T-cell (primary cell): Measurements from ENCODE around the gene KRT6B. TPM values are rescaled to one million over a fixed set of nuclear protein-coding genes. Genes with fewer than 3 reads are reported as not detected.

ENCODE experiments used
- ATAC-seq, 4 experiments: fragments of 200-7000 bp in 3 of 4; fragments of 150-1000 bp in 1 of 4; cut with Tn5 transposase; replicated peaks in 1 of 4; 1 replicate in 3 of 4; 2 replicates in 1 of 4; pipeline ENCODE4 v1.10.0; 2021; ENCODE audit warnings: moderate library complexity in 3 of 4, mild to moderate bottlenecking in 2 of 4, moderate number of reproducible peaks in 1 of 4
- CTCF ChIA-PET, 2 donors: fragments of 300-600 bp; sonication (Branson Sonifier 250); formaldehyde crosslinking; loops; one replicate each; lab custom pipeline; 2022; ENCODE audit warnings: antibody characterized with exemption in 2 of 2; lab: Charles Lee
- POLR2A ChIA-PET, 2 donors: fragments of 300-600 bp; sonication (Branson Sonifier 250); formaldehyde crosslinking; loops; one replicate each; lab custom pipeline; 2022; ENCODE audit warnings: antibody characterized with exemption in 2 of 2; lab: Charles Lee
- DNase-seq, 35 experiments: peaks; one replicate each; pipeline versions ENCODE4 v3.0.0 to v3.0.0-alpha.2; 2013 to 2023
- H3K27ac ChIP-seq: one replicate; pipeline ENCODE4 v1.5.1; 2013; ENCODE audit warnings: low read length
- H3K27me3 ChIP-seq, 2 experiments: replicated peaks in 1 of 2; 1 replicate in 1 of 2; 2 replicates in 1 of 2; pipeline versions ENCODE4 v1.6.1 to v1.7.0; 2013; ENCODE audit warnings: low read length in 1 of 2, mixed read lengths in 1 of 2; ENCODE audit not compliant: control insufficient read depth in 2 of 2, insufficient read depth in 2 of 2; ENCODE audit errors: extremely low read depth in 1 of 2
- H3K36me3 ChIP-seq, 2 donors: 1 replicate in 1 of 2; 2 replicates in 1 of 2; pipeline versions ENCODE4 v1.6.1 to v1.7.0; 2013; ENCODE audit warnings: low read length in 1 of 2; ENCODE audit not compliant: control insufficient read depth in 2 of 2, insufficient read depth in 1 of 2; ENCODE audit errors: extremely low read depth in 1 of 2
- H3K4me1 ChIP-seq, 2 experiments: 1 replicate in 1 of 2; 2 replicates in 1 of 2; pipeline versions ENCODE4 v1.6.1 to v1.7.0; 2013; ENCODE audit warnings: low read length in 2 of 2, mixed read lengths in 1 of 2; ENCODE audit not compliant: insufficient read depth in 2 of 2, control insufficient read depth in 1 of 2; ENCODE audit errors: extremely low read depth in 1 of 2
- H3K4me3 ChIP-seq, 2 donors: 1 replicate in 1 of 2; 2 replicates in 1 of 2; pipeline versions ENCODE4 v1.5.1 to v1.7.0; 2013; ENCODE audit warnings: mild to moderate bottlenecking in 2 of 2, low read length in 1 of 2, moderate library complexity in 1 of 2; ENCODE audit not compliant: control insufficient read depth in 1 of 2; ENCODE audit errors: extremely low read depth in 1 of 2
- H3K9me3 ChIP-seq: 2 replicates; pipeline ENCODE4 v1.7.0; 2013
- H3K27ac Mint-ChIP-seq, 2 donors: one replicate each; pipeline ENCODE4 v1.8.0; 2020 to 2021; ENCODE audit warnings: mild to moderate bottlenecking in 2 of 2, mixed read lengths in 2 of 2
- H3K27me3 Mint-ChIP-seq, 2 donors: one replicate each; pipeline ENCODE4 v1.8.0; 2021 to 2022; ENCODE audit warnings: mixed read lengths in 2 of 2
- H3K36me3 Mint-ChIP-seq: one replicate; pipeline ENCODE4 v1.8.0; 2021; ENCODE audit warnings: mixed read lengths
- H3K4me1 Mint-ChIP-seq, 3 donors: one replicate each; pipeline ENCODE4 v1.8.0; 2020 to 2022; ENCODE audit warnings: mixed read lengths in 3 of 3, mild to moderate bottlenecking in 1 of 3
- H3K4me3 Mint-ChIP-seq, 3 donors: one replicate each; pipeline ENCODE4 v1.8.0; 2020 to 2022; ENCODE audit warnings: mild to moderate bottlenecking in 3 of 3, mixed read lengths in 3 of 3, moderate library complexity in 3 of 3
- H3K9me3 Mint-ChIP-seq, 3 donors: one replicate each; pipeline ENCODE4 v1.8.0; 2020 to 2022; ENCODE audit warnings: mixed read lengths in 3 of 3
- WGBS: methylation state at CpG from one replicate; pipeline ENCODE4 v1.1.5; 2013; ENCODE audit warnings: missing lambda C conversion rate; ENCODE audit not compliant: insufficient coverage; 5-methylcytosine and 5-hydroxymethylcytosine counted together
- total RNA-seq, 35 experiments: library from RNA in 6 of 35; stranded (reverse) in 6 of 35; fragments of 120-200 nt in 1 of 35; gene quantifications; one replicate each; pipeline versions ENCODE4 v1.2.1 to v1.2.4 and lab custom pipeline; 2013 to 2026

KRT6B gene
- total RNA-seq, 5 donors from 2014 or later (not counting 1 experiment from before 2014, with no cell fraction given), result not detected

DNA sequence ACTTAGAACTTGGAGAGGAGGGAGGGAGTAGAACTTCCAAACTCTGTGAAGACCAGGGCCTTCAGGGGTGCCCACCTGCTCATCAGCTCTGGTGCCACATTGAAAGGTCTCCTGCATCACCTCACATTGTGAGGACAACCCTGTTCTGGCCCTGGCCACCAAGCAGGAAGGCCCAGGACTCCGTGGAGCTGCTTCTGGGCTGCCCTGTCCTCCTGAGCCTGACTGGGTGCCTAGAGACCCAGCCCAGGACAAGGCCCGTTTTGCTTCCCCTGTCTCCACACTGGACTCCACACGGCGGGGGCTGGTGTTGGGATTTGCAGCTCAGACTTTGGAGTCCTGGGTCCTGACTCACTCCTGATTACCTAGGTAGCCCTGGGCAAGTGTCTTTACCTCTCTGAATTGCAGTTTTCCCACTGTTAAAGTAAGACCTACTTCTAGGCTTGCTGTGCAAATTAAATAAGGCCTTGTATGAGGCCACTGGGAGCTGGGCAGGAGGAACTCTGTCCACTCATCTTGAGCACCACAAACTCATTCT lies 33.3 kb downstream of the KRT6B start:
- DNase-seq (no peak), ATAC-seq (no peak)
- Histone ChIP-seq H3K4me1 (no peaks in the 10 kb centered on the region), H3K36me3 (no peaks in the 10 kb centered on the region), H3K4me3 (no peak overlapping the region), H3K27me3 (peaks cover 0 to 32% of the 10 kb centered on the region in 2 experiments), H3K27ac (no peak overlapping the region), H3K9me3 (no peaks in the 10 kb centered on the region)
- ChIA-PET CTCF (no interaction called here), POLR2A (no interaction called here)
- no peak overlapping the region for H3K4me3 Mint-ChIP-seq
- H3K36me3 Mint-ChIP-seq, result no peaks in the 10 kb centered on the region
- H3K4me1 Mint-ChIP-seq, result no peaks in the 10 kb centered on the region
- H3K9me3 Mint-ChIP-seq, result no peaks in the 10 kb centered on the region
- 69% methylated on average over 3 of the region's 4 CpGs for WGBS
- no peak overlapping the region for H3K27ac Mint-ChIP-seq
- H3K27me3 Mint-ChIP-seq, result peaks cover 12 to 19% of the 10 kb centered on the region in 2 donors

DNA sequence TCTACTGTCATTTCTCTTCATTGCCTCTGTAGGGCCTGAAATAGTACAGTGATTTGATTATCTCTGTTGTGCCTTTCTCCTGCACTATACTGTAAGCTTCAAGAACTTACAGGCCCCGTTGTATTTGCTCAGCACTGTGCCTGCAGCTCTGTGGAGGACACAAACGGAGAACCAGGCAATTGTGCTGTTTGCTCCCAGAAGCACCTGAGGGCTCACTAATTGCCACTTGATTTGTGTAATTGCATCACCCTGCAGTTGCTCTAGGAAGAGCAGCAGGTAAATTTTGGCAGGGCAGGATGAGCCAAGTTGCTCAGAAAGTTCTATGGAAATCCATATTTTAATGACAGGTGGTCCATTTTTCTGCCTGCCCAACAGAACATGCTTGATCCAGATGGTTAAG lies 34.2 kb downstream of the KRT6B start:
- DNase-seq (no peak), ATAC-seq (no peak)
- H3K27ac ChIP-seq, result no peak overlapping the region
- ChIA-PET POLR2A (no interaction called here), CTCF (no interaction called here)
- Mint-ChIP-seq H3K9me3 (no peaks in the 10 kb centered on the region), H3K4me1 (no peaks in the 10 kb centered on the region), H3K27me3 (peaks cover 7 to 24% of the 10 kb centered on the region in 2 donors), H3K27ac (no peak overlapping the region), H3K36me3 (no peaks in the 10 kb centered on the region), H3K4me3 (no peak overlapping the region)
- no peaks in the 10 kb centered on the region for H3K4me1 ChIP-seq
- no peaks in the 10 kb centered on the region for H3K36me3 ChIP-seq
- H3K4me3 ChIP-seq, result no peak overlapping the region
- peaks cover 0 to 26% of the 10 kb centered on the region in 2 experiments for H3K27me3 ChIP-seq
- WGBS, result 100% methylated on average over 1 of the region's 2 CpGs
- no peaks in the 10 kb centered on the region for H3K9me3 ChIP-seq

DNA sequence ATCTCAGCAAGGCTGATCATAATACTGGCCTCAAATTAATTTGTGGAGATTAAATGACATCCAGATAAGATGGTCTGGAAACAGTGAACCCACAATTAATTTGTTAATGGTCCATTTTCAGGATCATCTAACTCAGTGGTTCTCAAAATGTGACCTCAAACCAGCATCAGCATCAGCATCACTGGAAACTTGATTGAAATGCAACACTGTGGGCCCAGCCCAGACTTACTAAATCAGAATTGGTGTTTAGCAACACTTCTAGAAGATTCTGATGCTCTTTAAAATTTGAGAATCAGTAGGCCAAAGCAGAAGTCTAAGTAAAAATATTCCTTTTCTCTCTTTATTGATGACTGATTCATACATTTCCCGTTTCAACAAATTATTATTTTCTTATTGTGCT lies 35.2 kb downstream of the KRT6B start:
- H3K4me1 ChIP-seq, result no peaks in the 10 kb centered on the region
- H3K4me3 Mint-ChIP-seq, result no peak overlapping the region
- no peaks in the 10 kb centered on the region for H3K9me3 ChIP-seq
- POLR2A ChIA-PET, result no interaction called here
- H3K4me3 ChIP-seq, result no peak overlapping the region
- peaks cover 5 to 14% of the 10 kb centered on the region in 2 donors for H3K27me3 Mint-ChIP-seq
- CTCF ChIA-PET, result interaction anchor here (0.5 to 0.6 kb wide), 2 partner anchors 463 to 467 kb away, joined by 3 read pairs; no protein-coding TSS in a partner anchor
- H3K36me3 Mint-ChIP-seq, result no peaks in the 10 kb centered on the region
- no peak for DNase-seq
- H3K4me1 Mint-ChIP-seq, result no peaks in the 10 kb centered on the region
- H3K9me3 Mint-ChIP-seq, result no peaks in the 10 kb centered on the region
- ATAC-seq, result no peak
- no peaks in the 10 kb centered on the region for H3K36me3 ChIP-seq
- WGBS, result 60% methylated on average over 1 of the region's 1 CpG
- H3K27ac Mint-ChIP-seq, result no peak overlapping the region
- H3K27ac ChIP-seq, result no peak overlapping the region
- peaks cover 0 to 22% of the 10 kb centered on the region in 2 experiments for H3K27me3 ChIP-seq

DNA sequence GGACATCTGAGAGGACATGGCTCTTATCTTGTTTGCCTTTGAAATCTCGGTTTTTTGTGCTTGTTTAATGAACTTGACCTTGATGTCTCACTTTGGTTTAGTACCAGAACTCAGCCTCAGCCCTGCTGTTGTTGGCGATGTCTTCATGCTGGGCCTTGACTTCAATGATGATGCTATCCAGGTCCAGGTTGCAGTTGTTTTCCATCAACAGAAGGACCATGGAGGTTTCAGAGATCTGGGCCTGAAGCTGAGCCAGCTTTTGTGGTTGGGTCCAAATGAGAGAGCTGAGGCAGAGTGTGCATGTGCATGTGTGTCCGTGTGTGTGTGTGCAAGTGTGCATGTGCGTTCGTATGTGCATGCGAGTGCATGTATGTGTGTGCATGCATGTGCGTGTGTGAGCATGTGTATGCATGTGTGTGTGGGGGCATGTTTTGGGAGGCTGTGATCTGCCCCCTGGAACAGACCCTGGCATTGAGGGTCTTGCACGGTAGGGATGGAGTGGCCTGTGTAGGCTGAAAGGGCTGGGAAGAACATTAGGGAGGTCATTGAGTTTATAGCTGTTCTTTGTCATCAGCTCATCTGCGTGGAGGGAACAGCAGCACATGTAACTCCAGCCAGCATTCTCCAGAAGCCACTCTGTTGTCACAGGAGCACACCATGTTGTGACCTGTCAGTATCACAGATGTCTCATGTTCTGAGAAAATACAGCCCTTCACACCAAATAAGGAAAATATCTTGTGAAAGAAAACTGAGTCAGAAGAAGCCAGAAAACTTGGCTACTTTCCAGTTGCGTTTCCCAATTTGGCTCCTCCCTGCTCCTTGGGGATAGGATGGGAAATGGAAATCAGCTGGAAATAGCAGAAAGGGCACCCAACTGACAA lies 35.8 kb downstream of the KRT6B start:
- no peak overlapping the region for H3K27ac Mint-ChIP-seq
- H3K36me3 Mint-ChIP-seq, result no peaks in the 10 kb centered on the region
- 75% methylated on average over 9 of the region's 10 CpGs for WGBS
- ChIA-PET POLR2A (no interaction called here), CTCF (interaction anchor here in 1 of 2 donors (0.6 kb wide), 1 partner anchor 464 kb away, joined by 3 read pairs; no protein-coding TSS in a partner anchor)
- H3K27me3 Mint-ChIP-seq, result peaks cover 2 to 12% of the 10 kb centered on the region in 2 donors
- DNase-seq (no peak), ATAC-seq (no peak)
- H3K4me1 Mint-ChIP-seq, result no peaks in the 10 kb centered on the region
- no peaks in the 10 kb centered on the region for H3K4me1 ChIP-seq
- no peak overlapping the region for H3K4me3 Mint-ChIP-seq
- no peaks in the 10 kb centered on the region for H3K36me3 ChIP-seq
- H3K9me3 Mint-ChIP-seq, result no peaks in the 10 kb centered on the region
- H3K27me3 ChIP-seq, result peaks cover 0 to 24% of the 10 kb centered on the region in 2 experiments
- no peak overlapping the region for H3K27ac ChIP-seq
- no peak overlapping the region for H3K4me3 ChIP-seq
- no peaks in the 10 kb centered on the region for H3K9me3 ChIP-seq

DNA sequence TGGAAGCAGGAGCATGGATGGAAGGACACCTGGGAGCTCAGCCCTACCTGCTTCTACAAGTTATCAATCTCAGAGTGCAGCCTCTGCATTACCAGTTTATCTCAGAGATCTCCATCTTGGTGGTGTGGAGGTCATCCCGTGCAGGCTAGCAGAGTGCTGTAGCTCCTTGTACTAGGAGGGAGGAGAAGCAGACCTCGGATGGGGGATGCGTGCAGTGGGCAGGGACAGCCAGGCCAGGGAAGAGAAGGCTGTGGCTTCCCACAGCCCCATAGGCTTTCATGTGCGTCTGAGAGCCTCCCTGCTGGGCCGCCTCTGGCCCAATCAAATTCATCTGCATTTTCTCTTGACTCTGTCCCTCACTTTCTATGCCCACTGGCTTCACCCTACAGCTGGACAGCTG lies 37.0 kb downstream of the KRT6B start:
- no peak for ATAC-seq
- POLR2A ChIA-PET, result no interaction called here

DNA sequence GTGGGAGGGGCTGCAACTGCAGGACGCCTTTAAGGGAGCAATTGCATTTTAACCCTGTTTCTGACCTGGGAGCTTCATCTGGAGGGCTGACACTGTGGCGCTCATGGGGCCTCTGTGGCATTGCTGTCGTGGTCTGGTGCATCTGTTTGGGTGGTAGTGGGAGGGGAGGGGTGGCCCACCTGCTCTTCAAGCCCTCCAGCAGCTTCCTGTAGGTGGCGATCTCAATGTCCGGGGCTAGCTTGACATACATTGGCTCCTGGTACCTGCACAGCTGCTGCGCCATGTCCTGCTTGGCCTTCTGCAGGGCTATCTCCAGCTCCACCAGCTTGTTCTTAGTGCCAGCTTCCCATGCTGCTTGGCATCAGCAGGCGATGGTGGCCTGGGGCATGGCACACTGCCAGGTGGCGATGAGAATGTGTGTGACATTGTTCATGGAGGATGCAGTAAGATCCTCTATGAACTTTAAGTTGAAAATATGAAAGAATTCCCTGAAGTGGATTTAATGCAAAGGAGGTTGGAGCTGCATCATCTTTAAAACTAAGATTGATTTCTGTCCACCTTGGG lies 38.1 kb downstream of the KRT6B start:
- peaks cover 0 to 26% of the 10 kb centered on the region in 2 experiments for H3K27me3 ChIP-seq
- no peak overlapping the region for H3K27ac ChIP-seq
- POLR2A ChIA-PET, result no interaction called here
- Mint-ChIP-seq H3K4me3 (no peak overlapping the region), H3K36me3 (no peaks in the 10 kb centered on the region), H3K4me1 (no peaks in the 10 kb centered on the region), H3K27me3 (peaks cover 3 to 12% of the 10 kb centered on the region in 2 donors), H3K27ac (no peak overlapping the region), H3K9me3 (no peaks in the 10 kb centered on the region)
- H3K9me3 ChIP-seq, result no peaks in the 10 kb centered on the region
- 68% methylated on average over 8 of the region's 8 CpGs for WGBS
- H3K4me3 ChIP-seq, result no peak overlapping the region
- no peaks in the 10 kb centered on the region for H3K36me3 ChIP-seq
- ATAC-seq (no peak), DNase-seq (no peak)
- no peaks in the 10 kb centered on the region for H3K4me1 ChIP-seq
- CTCF ChIA-PET, result interaction anchor here in 1 of 2 donors (0.7 kb wide), 2 partner anchors 100 to 623 kb away, joined by 4 read pairs; no protein-coding TSS in a partner anchor

More for the DNA sequence above, 37.0 kb downstream of the KRT6B start:
- H3K9me3 ChIP-seq, result no peaks in the 10 kb centered on the region
- H3K4me3 ChIP-seq, result no peak overlapping the region
- Mint-ChIP-seq H3K4me1 (no peaks in the 10 kb centered on the region), H3K27me3 (peaks cover 3 to 12% of the 10 kb centered on the region in 2 donors), H3K27ac (no peak overlapping the region), H3K9me3 (no peaks in the 10 kb centered on the region), H3K36me3 (no peaks in the 10 kb centered on the region), H3K4me3 (no peak overlapping the region)
- no peak overlapping the region for H3K27ac ChIP-seq
- H3K36me3 ChIP-seq, result no peaks in the 10 kb centered on the region
- 73% methylated on average over 4 of the region's 5 CpGs for WGBS
- CTCF ChIA-PET, result no interaction called here
- H3K27me3 ChIP-seq, result peaks cover 0 to 26% of the 10 kb centered on the region in 2 experiments
- DNase-seq, result no peak
- no peaks in the 10 kb centered on the region for H3K4me1 ChIP-seq
